Loucy (cell line): ENCODE measurements around the gene ADGRL3.

Source experiments
- H2AFZ ChIP-seq: fragments of 200-600 bp; sonication (generic); 2 replicates; pipeline ENCODE4 v1.6.0; 2016; ENCODE audit warnings: antibody characterized with exemption, mild to moderate bottlenecking, low read length, moderate library complexity
- H3F3A ChIP-seq: fragments of 200-600 bp; 2 replicates; pipeline ENCODE4 v1.6.0; 2016; ENCODE audit warnings: antibody characterized with exemption, low read depth, mild to moderate bottlenecking
- H3K27me3 ChIP-seq: fragments of 200-600 bp; sonication (generic); 2 replicates; pipeline ENCODE4 v1.6.1; 2014; ENCODE audit warnings: low read length, mild to moderate bottlenecking; ENCODE audit not compliant: insufficient read depth, poor library complexity, severe bottlenecking
- H3K36me3 ChIP-seq: fragments of 200-600 bp; sonication (generic); 2 replicates; pipeline ENCODE4 v1.6.1; 2016; ENCODE audit warnings: low read length; ENCODE audit not compliant: insufficient read depth
- H3K4me1 ChIP-seq: fragments of 200-600 bp; sonication (generic); 2 replicates; pipeline ENCODE4 v1.5.1; 2014; ENCODE audit warnings: low read length, mild to moderate bottlenecking; ENCODE audit not compliant: insufficient read depth, poor library complexity, severe bottlenecking
- H3K4me2 ChIP-seq: fragments of 200-600 bp; sonication (generic); 2 replicates; pipeline ENCODE4 v1.6.0; 2014; ENCODE audit warnings: antibody characterized with exemption, low read length, low read depth, mild to moderate bottlenecking; ENCODE audit not compliant: poor library complexity, severe bottlenecking
- H3K4me3 ChIP-seq: fragments of 200-600 bp; sonication (generic); 2 replicates; pipeline ENCODE4 v1.5.1; 2014; ENCODE audit warnings: low read length, mild to moderate bottlenecking, mixed read lengths; ENCODE audit not compliant: poor library complexity, severe bottlenecking
- H3K79me2 ChIP-seq: fragments of 200-600 bp; sonication (generic); 2 replicates; pipeline ENCODE4 v1.6.1; 2014; ENCODE audit warnings: low read length; ENCODE audit not compliant: insufficient read depth
- H3K9ac ChIP-seq: fragments of 200-600 bp; sonication (generic); 2 replicates; pipeline ENCODE4 v1.6.0; 2014; ENCODE audit warnings: mild to moderate bottlenecking, low read depth, low read length, moderate library complexity; ENCODE audit not compliant: poor library complexity, severe bottlenecking
- H3K9me2 ChIP-seq: fragments of 200-600 bp; sonication (generic); replicated peaks from 2 replicates; pipeline ENCODE4 v1.6.1; 2016; ENCODE audit warnings: low read depth, low read length, mixed read lengths
- H3K9me3 ChIP-seq: fragments of 200-600 bp; sonication (generic); 2 replicates; pipeline ENCODE4 v1.6.1; 2014; ENCODE audit warnings: mild to moderate bottlenecking, antibody characterized with exemption, low read length, low read depth; ENCODE audit not compliant: insufficient read depth
- H4K20me1 ChIP-seq: fragments of 200-600 bp; sonication (generic); 2 replicates; pipeline ENCODE4 v1.6.0; 2014; ENCODE audit warnings: antibody characterized with exemption, low read length, mild to moderate bottlenecking; ENCODE audit not compliant: insufficient read depth, poor library complexity, severe bottlenecking
- CTCF ChIP-seq: fragments of 200-600 bp; sonication (generic); conservative IDR thresholded peaks from 2 replicates; pipeline ENCODE4 v1.5.1; 2014; ENCODE audit warnings: mild to moderate bottlenecking, antibody characterized with exemption, low read length
- EZH2phosphoT487 ChIP-seq: fragments of 200-600 bp; IDR thresholded peaks from 2 replicates; pipeline ENCODE4 v1.6.1; 2018; ENCODE audit warnings: antibody characterized with exemption, mild to moderate bottlenecking, moderate library complexity, borderline replicate concordance

Gene ADGRL3

GRCh38 chr4:62075089-62075488, 875.0 kb downstream of the ADGRL3 start:
- no peaks in the 10 kb centered on the region for H3F3A ChIP-seq
- H2AFZ ChIP-seq, result no peak overlapping the region
- no peak overlapping the region for H3K9ac ChIP-seq
- no peaks in the 10 kb centered on the region for H3K36me3 ChIP-seq
- H3K9me2 ChIP-seq, result no peaks in the 10 kb centered on the region
- no peaks in the 10 kb centered on the region for H4K20me1 ChIP-seq
- TF ChIP-seq CTCF, result no peak
- no peak for TF ChIP-seq EZH2phosphoT487
- no peaks in the 10 kb centered on the region for H3K79me2 ChIP-seq
- no peaks in the 10 kb centered on the region for H3K4me1 ChIP-seq
- no peaks in the 10 kb centered on the region for H3K9me3 ChIP-seq
- no peak overlapping the region for H3K4me3 ChIP-seq
- H3K4me2 ChIP-seq, result no peak overlapping the region
- H3K27me3 ChIP-seq, result no peaks in the 10 kb centered on the region

- TF ChIP-seq CTCF (no peak), EZH2phosphoT487 (no peak)
These were observed 875.4 kb downstream of the ADGRL3 start for GRCh38 chr4:62075521-62075920.

GRCh38 chr4:62077406-62077805, 877.3 kb downstream of the ADGRL3 start:
- H3K27me3 ChIP-seq, result no peaks in the 10 kb centered on the region
- TF ChIP-seq EZH2phosphoT487, result no peak
- TF ChIP-seq CTCF, result no peak
- H3K9me2 ChIP-seq, result no peaks in the 10 kb centered on the region
- H3K4me1 ChIP-seq, result no peaks in the 10 kb centered on the region
- H3K79me2 ChIP-seq, result no peaks in the 10 kb centered on the region
- no peaks in the 10 kb centered on the region for H4K20me1 ChIP-seq
- no peak overlapping the region for H3K4me2 ChIP-seq
- no peaks in the 10 kb centered on the region for H3K36me3 ChIP-seq
- no peak overlapping the region for H3K4me3 ChIP-seq
- H3K9ac ChIP-seq, result no peak overlapping the region
- H3F3A ChIP-seq, result no peaks in the 10 kb centered on the region
- no peaks in the 10 kb centered on the region for H3K9me3 ChIP-seq
- H2AFZ ChIP-seq, result no peak overlapping the region

More at GRCh38 chr4:62075521-62075920, 875.4 kb downstream of the ADGRL3 start:
- H3K4me1 ChIP-seq, result no peaks in the 10 kb centered on the region
- no peak overlapping the region for H3K9ac ChIP-seq
- no peaks in the 10 kb centered on the region for H3K36me3 ChIP-seq
- no peak overlapping the region for H2AFZ ChIP-seq
- no peaks in the 10 kb centered on the region for H3K9me2 ChIP-seq
- no peak overlapping the region for H3K4me3 ChIP-seq
- no peak overlapping the region for H3K4me2 ChIP-seq
- no peaks in the 10 kb centered on the region for H3F3A ChIP-seq
- H3K79me2 ChIP-seq, result no peaks in the 10 kb centered on the region
- H3K27me3 ChIP-seq, result no peaks in the 10 kb centered on the region
- H3K9me3 ChIP-seq, result no peaks in the 10 kb centered on the region
- no peaks in the 10 kb centered on the region for H4K20me1 ChIP-seq
